ENCODE results near the gene MGMT. TPM values are rescaled to one million over a fixed set of nuclear protein-coding genes. Genes with fewer than 3 reads are reported as not detected.

Gene MGMT
- total RNA-seq, 2 donors from 2014 or later = 28.6 to 33.7 TPM

- Mint-ChIP-seq H3K27me3 (ENCODE audit: insufficient read depth) (no peaks in the 10 kb centered on the region), H3K9me3 (peaks cover 52% of the 10 kb centered on the region), H3K36me3 (ENCODE audit: low read depth) (peaks cover 40% of the 10 kb centered on the region), H3K4me1 (peaks cover 12% of the 10 kb centered on the region), H3K27ac (no peak overlapping the region), H3K4me3 (no peak overlapping the region)
- Histone ChIP-seq H3K36me3 (ENCODE audit: control insufficient read depth, insufficient read depth, low read length) (no peaks in the 10 kb centered on the region), H3K4me3 (ENCODE audit: low read length) (no peak overlapping the region), H3K9ac (ENCODE audit: extremely low read depth, low read length, poor library complexity, severe bottlenecking) (no peak overlapping the region), H3K27ac (ENCODE audit: low read depth, low read length) (peak overlapping the region; percentile 39), H3K4me1 (ENCODE audit: control insufficient read depth, insufficient read depth, low read length) (no peaks in the 10 kb centered on the region), H3K9me3 (ENCODE audit: control insufficient read depth, low read length) (peaks cover 47% of the 10 kb centered on the region), H3K27me3 (ENCODE audit: control insufficient read depth, insufficient read depth, low read length, poor library complexity, severe bottlenecking) (no peaks in the 10 kb centered on the region)
- DNase-seq = no peak
- 80 to 93% methylated on average over 4 to 8 of the region's 8 CpGs for WGBS, 2 experiments (ENCODE audit: insufficient coverage in 1 of 2, insufficient read length in 1 of 2)
- TF ChIP-seq, protein P1, sequence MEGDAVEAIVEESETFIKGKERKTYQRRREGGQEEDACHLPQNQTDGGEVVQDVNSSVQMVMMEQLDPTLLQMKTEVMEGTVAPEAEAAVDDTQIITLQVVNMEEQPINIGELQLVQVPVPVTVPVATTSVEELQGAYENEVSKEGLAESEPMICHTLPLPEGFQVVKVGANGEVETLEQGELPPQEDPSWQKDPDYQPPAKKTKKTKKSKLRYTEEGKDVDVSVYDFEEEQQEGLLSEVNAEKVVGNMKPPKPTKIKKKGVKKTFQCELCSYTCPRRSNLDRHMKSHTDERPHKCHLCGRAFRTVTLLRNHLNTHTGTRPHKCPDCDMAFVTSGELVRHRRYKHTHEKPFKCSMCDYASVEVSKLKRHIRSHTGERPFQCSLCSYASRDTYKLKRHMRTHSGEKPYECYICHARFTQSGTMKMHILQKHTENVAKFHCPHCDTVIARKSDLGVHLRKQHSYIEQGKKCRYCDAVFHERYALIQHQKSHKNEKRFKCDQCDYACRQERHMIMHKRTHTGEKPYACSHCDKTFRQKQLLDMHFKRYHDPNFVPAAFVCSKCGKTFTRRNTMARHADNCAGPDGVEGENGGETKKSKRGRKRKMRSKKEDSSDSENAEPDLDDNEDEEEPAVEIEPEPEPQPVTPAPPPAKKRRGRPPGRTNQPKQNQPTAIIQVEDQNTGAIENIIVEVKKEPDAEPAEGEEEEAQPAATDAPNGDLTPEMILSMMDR (conservative IDR thresholded peaks at IDR 0.05) = no peak
These were observed 28.7 kb downstream of the MGMT start for GRCh38 chr10:129495698-129496097.

DNA sequence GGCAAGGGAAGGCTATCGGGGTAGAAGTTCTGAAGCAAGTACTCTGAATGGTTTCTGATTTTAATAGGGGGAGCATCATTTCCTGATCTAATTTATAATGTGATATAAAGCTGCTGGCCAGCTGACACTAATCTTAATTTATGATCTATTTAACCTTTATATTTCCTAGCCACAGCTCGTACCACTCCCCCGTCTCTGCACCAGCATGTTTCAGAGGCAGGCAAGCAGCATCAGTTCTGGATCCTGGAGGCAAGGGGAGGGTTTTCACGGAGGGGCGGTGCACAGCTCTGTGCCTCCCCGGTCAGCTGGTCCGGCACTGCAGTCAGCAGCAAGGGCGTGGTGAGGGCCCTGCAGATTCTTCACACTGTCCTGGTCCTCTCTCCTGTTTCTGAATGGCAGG is 30.0 kb downstream of the MGMT start:
- WGBS, 2 experiments (ENCODE audit: insufficient coverage in 1 of 2, insufficient read length in 1 of 2) = 67 to 94% methylated on average over 2 to 7 of the region's 8 CpGs
- Mint-ChIP-seq H3K36me3 (ENCODE audit: low read depth) (peaks cover 37% of the 10 kb centered on the region), H3K27ac (no peak overlapping the region), H3K27me3 (ENCODE audit: insufficient read depth) (no peaks in the 10 kb centered on the region), H3K4me1 (peaks cover 12% of the 10 kb centered on the region), H3K4me3 (no peak overlapping the region), H3K9me3 (peaks cover 39% of the 10 kb centered on the region)
- Histone ChIP-seq H3K27ac (ENCODE audit: low read depth, low read length) (no peak overlapping the region), H3K9me3 (ENCODE audit: control insufficient read depth, low read length) (peaks cover 36% of the 10 kb centered on the region), H3K27me3 (ENCODE audit: control insufficient read depth, insufficient read depth, low read length, poor library complexity, severe bottlenecking) (no peaks in the 10 kb centered on the region), H3K9ac (ENCODE audit: extremely low read depth, low read length, poor library complexity, severe bottlenecking) (no peak overlapping the region), H3K4me1 (ENCODE audit: control insufficient read depth, insufficient read depth, low read length) (peaks cover 4% of the 10 kb centered on the region), H3K4me3 (ENCODE audit: low read length) (no peak overlapping the region), H3K36me3 (ENCODE audit: control insufficient read depth, insufficient read depth, low read length) (no peaks in the 10 kb centered on the region)
- no peak for DNase-seq
- TF ChIP-seq, protein P1 (conservative IDR thresholded peaks at IDR 0.05) = no peak

DNA sequence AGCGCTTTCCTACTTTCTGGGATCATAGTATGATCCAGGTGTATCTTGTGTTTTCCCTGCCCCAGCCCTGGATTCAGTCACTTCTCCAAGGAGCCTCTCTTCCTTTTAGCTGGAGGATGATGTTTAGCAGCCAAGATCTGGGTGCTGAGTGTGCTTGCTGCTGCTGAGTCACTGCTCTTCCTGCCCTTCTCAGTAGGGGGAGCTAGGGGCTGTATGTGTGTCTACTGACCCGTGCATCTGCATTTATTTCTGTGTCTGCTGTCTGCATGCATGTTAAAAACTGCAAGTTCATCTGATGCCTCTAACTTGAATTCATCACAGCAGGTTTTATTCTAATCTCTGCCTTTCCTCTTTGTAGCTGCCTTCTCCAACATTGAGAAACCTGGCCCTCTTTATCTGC is 31.6 kb downstream of the MGMT start:
- Mint-ChIP-seq H3K27me3 (ENCODE audit: insufficient read depth) (no peaks in the 10 kb centered on the region), H3K9me3 (peaks cover 28% of the 10 kb centered on the region), H3K4me3 (no peak overlapping the region), H3K4me1 (peaks cover 12% of the 10 kb centered on the region), H3K27ac (no peak overlapping the region), H3K36me3 (ENCODE audit: low read depth) (peaks cover 30% of the 10 kb centered on the region)
- no peaks in the 10 kb centered on the region for H3K27me3 ChIP-seq (ENCODE audit: control insufficient read depth, insufficient read depth, low read length, poor library complexity, severe bottlenecking)
- peaks cover 23% of the 10 kb centered on the region for H3K9me3 ChIP-seq (ENCODE audit: control insufficient read depth, low read length)
- DNase-seq = no peak
- no peak overlapping the region for H3K9ac ChIP-seq (ENCODE audit: extremely low read depth, low read length, poor library complexity, severe bottlenecking)
- H3K4me1 ChIP-seq (ENCODE audit: control insufficient read depth, insufficient read depth, low read length) = peaks cover 4% of the 10 kb centered on the region
- H3K27ac ChIP-seq (ENCODE audit: low read depth, low read length) = no peak overlapping the region
- H3K4me3 ChIP-seq (ENCODE audit: low read length) = no peak overlapping the region
- WGBS, 2 experiments (ENCODE audit: insufficient coverage in 1 of 2, insufficient read length in 1 of 2) = 97% methylated on average over 2 of the region's 2 CpGs; no CpG with 5 or more reads in 1 of the 2 experiments
- H3K36me3 ChIP-seq (ENCODE audit: control insufficient read depth, insufficient read depth, low read length) = no peaks in the 10 kb centered on the region
- TF ChIP-seq, protein P1 (conservative IDR thresholded peaks at IDR 0.05) = peak; percentile 26

All from endodermal cell (in vitro differentiated cells).